GM21737 (cell line): Measurements from ENCODE around the gene PA2G4.
A peak's percentile ranks its signal among the peaks of the same experiment; 100 is the strongest.
"Not testable (repeated sequence)": the region's sequence is repeated elsewhere in the genome, so short reads cannot be mapped to it uniquely, and the experiment has no call there.

Experiments used
- ATAC-seq: cut with Tn5 transposase; IDR thresholded peaks from one replicate; pipeline ENCODE4 v1.9.1; 2021; ENCODE audit warnings: mild to moderate bottlenecking, moderate library complexity; ENCODE audit not compliant: unreplicated experiment

PA2G4 gene

GRCh38 chr12:56104109-56104814 is at the start of gene PA2G4:
PA2G4 (plus strand) TSS chr12:56104559; CDS start chr12:56104738, 179 bp downstream.
- ATAC-seq, result peak; percentile 87

GRCh38 chr12:56059964-56060363 is 44.4 kb upstream of the PA2G4 start:
- not testable (repeated sequence) for ATAC-seq

- ATAC-seq, result no peak
Observed at GRCh38 chr12:56061982-56062381, 42.4 kb upstream of the PA2G4 start.

GRCh38 chr12:56062996-56063395 is 41.4 kb upstream of the PA2G4 start:
- no peak for ATAC-seq

- ATAC-seq, result no peak
Observed at GRCh38 chr12:56071648-56072047, 32.7 kb upstream of the PA2G4 start.

- ATAC-seq, result no peak
Observed at GRCh38 chr12:56074396-56074795, 30.0 kb upstream of the PA2G4 start.

- ATAC-seq, result not testable (repeated sequence)
Observed at GRCh38 chr12:56077966-56078365, 26.4 kb upstream of the PA2G4 start.

GRCh38 chr12:56078427-56078826 is 25.9 kb upstream of the PA2G4 start:
- ATAC-seq, result no peak

GRCh38 chr12:56078931-56079722 is 25.2 kb upstream of the PA2G4 start:
- ATAC-seq, result peak; percentile 64

GRCh38 chr12:56079723-56080555 is 24.4 kb upstream of the PA2G4 start, which contains the start of gene ERBB3:
ERBB3 (plus strand) TSS chr12:56080165; CDS start chr12:56080301, 136 bp downstream.
- peak; percentile 21 for ATAC-seq

- no peak for ATAC-seq
Observed at GRCh38 chr12:56080556-56081138, 23.7 kb upstream of the PA2G4 start.

- ATAC-seq, result no peak
Observed at GRCh38 chr12:56081393-56082347, 22.7 kb upstream of the PA2G4 start.

- no peak for ATAC-seq
Observed at GRCh38 chr12:56082382-56082781, 22.0 kb upstream of the PA2G4 start.

GRCh38 chr12:56082967-56083366 is 21.4 kb upstream of the PA2G4 start:
- no peak for ATAC-seq

- no peak for ATAC-seq
Observed at GRCh38 chr12:56084958-56085543, 19.3 kb upstream of the PA2G4 start.

GRCh38 chr12:56086096-56086495 is 18.3 kb upstream of the PA2G4 start:
- ATAC-seq, result no peak

GRCh38 chr12:56086608-56087007 is 17.8 kb upstream of the PA2G4 start:
- ATAC-seq, result no peak

- no peak for ATAC-seq
Observed at GRCh38 chr12:56087220-56087619, 17.1 kb upstream of the PA2G4 start.

- ATAC-seq, result no peak
Observed at GRCh38 chr12:56097738-56098137, 6.6 kb upstream of the PA2G4 start.
